Smooth muscle cell (in vitro differentiated cells): ENCODE results near the gene RFX7. TPM values are rescaled to one million over a fixed set of nuclear protein-coding genes. Genes with fewer than 3 reads are reported as not detected.

Source experiments
- DNase-seq: peaks from one replicate; lab custom pipeline; 2025; ENCODE audit not compliant: unreplicated experiment; lab: John Stamatoyannopoulos, UW
- H2AFZ ChIP-seq: fragments of 200-600 bp; sonication (generic); 2 replicates; pipeline ENCODE4 v1.6.0; 2016; ENCODE audit warnings: antibody characterized with exemption, low read depth, mild to moderate bottlenecking
- H3F3A ChIP-seq: fragments of 200-600 bp; sonication (generic); 2 replicates; pipeline ENCODE4 v1.6.0; 2017; ENCODE audit warnings: antibody characterized with exemption, low read depth
- H3K27ac ChIP-seq: fragments of 200-600 bp; sonication (generic); 2 replicates; pipeline ENCODE4 v1.5.1; 2016; ENCODE audit warnings: low read depth, mild to moderate bottlenecking
- H3K27me3 ChIP-seq: fragments of 200-600 bp; sonication (generic); 2 replicates; pipeline ENCODE4 v1.6.1; 2016; ENCODE audit warnings: low read depth, mild to moderate bottlenecking
- H3K36me3 ChIP-seq: fragments of 200-600 bp; sonication (generic); 2 replicates; pipeline ENCODE4 v1.5.1; 2016; ENCODE audit warnings: low read depth
- H3K4me1 ChIP-seq: fragments of 200-600 bp; sonication (generic); 2 replicates; pipeline ENCODE4 v1.5.1; 2016; ENCODE audit warnings: low read depth
- H3K4me2 ChIP-seq: fragments of 200-600 bp; sonication (generic); 2 replicates; pipeline ENCODE4 v1.6.0; 2016; ENCODE audit warnings: mild to moderate bottlenecking
- H3K4me3 ChIP-seq: fragments of 200-600 bp; sonication (generic); 2 replicates; pipeline ENCODE4 v1.5.1; 2016; ENCODE audit warnings: mild to moderate bottlenecking
- H3K79me2 ChIP-seq: fragments of 200-600 bp; sonication (generic); 2 replicates; pipeline ENCODE4 v1.6.0; 2016; ENCODE audit warnings: low read depth, mild to moderate bottlenecking
- H3K9ac ChIP-seq: fragments of 200-600 bp; sonication (generic); 2 replicates; pipeline ENCODE4 v1.6.0; 2016; ENCODE audit warnings: low read depth
- H3K9me3 ChIP-seq: fragments of 200-600 bp; sonication (generic); replicated peaks from 2 replicates; pipeline ENCODE4 v1.5.1; 2016; ENCODE audit warnings: low read depth
- H4K20me1 ChIP-seq: fragments of 200-600 bp; sonication (generic); 2 replicates; pipeline ENCODE4 v1.6.0; 2016; ENCODE audit warnings: low read depth
- WGBS: methylation state at CpG from one replicate; pipeline ENCODE4 v1.1.7; 2016; ENCODE audit warnings: low lambda C conversion rate; 5-methylcytosine and 5-hydroxymethylcytosine counted together
- polyA plus RNA-seq: library from polyadenylated mRNA; unstranded; fragments of >200 nt; fragmentation: Nextera tagmentation; extraction: Ambion mirVana; gene quantifications from 2 replicates; pipeline ENCODE4 v1.2.1, GENCODE V29; 2016
- total RNA-seq: library from RNA; depleted of rRNA; stranded (reverse); fragments of >200 nt; gene quantifications from 2 replicates; pipeline ENCODE4 v1.2.3, GENCODE V29; 2014
- TF ChIP-seq, protein P1 (sequence below): fragments of 200-600 bp; sonication (generic); IDR thresholded peaks from 2 replicates; pipeline ENCODE4 v1.5.1; 2017; ENCODE audit warnings: borderline replicate concordance, mild to moderate bottlenecking, antibody characterized with exemption; ENCODE audit not compliant: insufficient read depth, poor library complexity, severe bottlenecking

The RFX7 gene
- total and polyA plus RNA-seq, 2 experiments from 2014 or later = 7.7 to 18.5 TPM

DNA sequence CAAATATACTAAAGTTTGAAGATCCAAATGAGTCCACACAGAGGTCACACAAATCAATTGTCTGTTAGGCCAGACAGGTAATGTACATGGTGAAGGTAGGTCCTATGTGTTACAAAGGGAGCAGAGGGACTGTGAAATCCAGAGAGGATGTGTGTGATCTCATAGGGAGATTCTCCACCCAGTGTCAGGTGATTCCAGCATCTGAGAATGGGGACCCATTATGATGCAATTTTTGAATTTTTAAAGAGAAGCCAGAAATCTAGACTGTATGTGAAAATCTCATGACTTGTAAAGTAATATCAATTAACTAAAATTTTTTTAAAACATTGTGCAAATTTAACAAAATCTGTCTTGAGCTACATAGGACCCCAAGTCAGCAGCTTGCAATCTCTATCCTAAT, 192.0 kb downstream of the RFX7 start:
- Histone ChIP-seq H3K79me2 (no peaks in the 10 kb centered on the region), H4K20me1 (no peaks in the 10 kb centered on the region), H3K4me1 (no peaks in the 10 kb centered on the region), H3K9ac (no peak overlapping the region), H2AFZ (no peak overlapping the region), H3K9me3 (no peaks in the 10 kb centered on the region), H3K36me3 (no peaks in the 10 kb centered on the region), H3K4me2 (no peak overlapping the region), H3K27ac (no peak overlapping the region), H3K4me3 (no peak overlapping the region), H3F3A (no peaks in the 10 kb centered on the region), H3K27me3 (no peaks in the 10 kb centered on the region)
- TF ChIP-seq, protein P1, sequence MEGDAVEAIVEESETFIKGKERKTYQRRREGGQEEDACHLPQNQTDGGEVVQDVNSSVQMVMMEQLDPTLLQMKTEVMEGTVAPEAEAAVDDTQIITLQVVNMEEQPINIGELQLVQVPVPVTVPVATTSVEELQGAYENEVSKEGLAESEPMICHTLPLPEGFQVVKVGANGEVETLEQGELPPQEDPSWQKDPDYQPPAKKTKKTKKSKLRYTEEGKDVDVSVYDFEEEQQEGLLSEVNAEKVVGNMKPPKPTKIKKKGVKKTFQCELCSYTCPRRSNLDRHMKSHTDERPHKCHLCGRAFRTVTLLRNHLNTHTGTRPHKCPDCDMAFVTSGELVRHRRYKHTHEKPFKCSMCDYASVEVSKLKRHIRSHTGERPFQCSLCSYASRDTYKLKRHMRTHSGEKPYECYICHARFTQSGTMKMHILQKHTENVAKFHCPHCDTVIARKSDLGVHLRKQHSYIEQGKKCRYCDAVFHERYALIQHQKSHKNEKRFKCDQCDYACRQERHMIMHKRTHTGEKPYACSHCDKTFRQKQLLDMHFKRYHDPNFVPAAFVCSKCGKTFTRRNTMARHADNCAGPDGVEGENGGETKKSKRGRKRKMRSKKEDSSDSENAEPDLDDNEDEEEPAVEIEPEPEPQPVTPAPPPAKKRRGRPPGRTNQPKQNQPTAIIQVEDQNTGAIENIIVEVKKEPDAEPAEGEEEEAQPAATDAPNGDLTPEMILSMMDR = no peak
- no peak for DNase-seq

GRCh38 chr15:56049577-56049976, 194.1 kb downstream of the RFX7 start:
- no peak overlapping the region for H3K27ac ChIP-seq
- WGBS = 91% methylated on average over 5 of the region's 5 CpGs
- H2AFZ ChIP-seq = no peak overlapping the region

GRCh38 chr15:56047354-56047753, 196.3 kb downstream of the RFX7 start:
- DNase-seq = no peak
- Histone ChIP-seq H3K9me3 (no peaks in the 10 kb centered on the region), H3K4me2 (no peak overlapping the region), H3K27me3 (no peaks in the 10 kb centered on the region), H3K36me3 (no peaks in the 10 kb centered on the region), H3K4me3 (no peak overlapping the region), H3K4me1 (no peaks in the 10 kb centered on the region), H3F3A (no peaks in the 10 kb centered on the region), H2AFZ (no peak overlapping the region), H3K79me2 (no peaks in the 10 kb centered on the region), H4K20me1 (no peaks in the 10 kb centered on the region), H3K9ac (peak overlapping the region; percentile 17), H3K27ac (peak overlapping the region; percentile 70)
- TF ChIP-seq, protein P1 = no peak
- 68% methylated on average over 1 of the region's 1 CpG for WGBS

More at GRCh38 chr15:56049577-56049976, 194.1 kb downstream of the RFX7 start:
- H3K4me1 ChIP-seq = no peaks in the 10 kb centered on the region
- H4K20me1 ChIP-seq = no peaks in the 10 kb centered on the region
- no peak overlapping the region for H3K4me2 ChIP-seq
- no peak for DNase-seq
- TF ChIP-seq, protein P1 = no peak
- no peaks in the 10 kb centered on the region for H3K9me3 ChIP-seq
- no peak overlapping the region for H3K4me3 ChIP-seq
- H3K36me3 ChIP-seq = no peaks in the 10 kb centered on the region
- H3K27me3 ChIP-seq = no peaks in the 10 kb centered on the region
- no peaks in the 10 kb centered on the region for H3F3A ChIP-seq
- no peak overlapping the region for H3K9ac ChIP-seq
- no peaks in the 10 kb centered on the region for H3K79me2 ChIP-seq

DNA sequence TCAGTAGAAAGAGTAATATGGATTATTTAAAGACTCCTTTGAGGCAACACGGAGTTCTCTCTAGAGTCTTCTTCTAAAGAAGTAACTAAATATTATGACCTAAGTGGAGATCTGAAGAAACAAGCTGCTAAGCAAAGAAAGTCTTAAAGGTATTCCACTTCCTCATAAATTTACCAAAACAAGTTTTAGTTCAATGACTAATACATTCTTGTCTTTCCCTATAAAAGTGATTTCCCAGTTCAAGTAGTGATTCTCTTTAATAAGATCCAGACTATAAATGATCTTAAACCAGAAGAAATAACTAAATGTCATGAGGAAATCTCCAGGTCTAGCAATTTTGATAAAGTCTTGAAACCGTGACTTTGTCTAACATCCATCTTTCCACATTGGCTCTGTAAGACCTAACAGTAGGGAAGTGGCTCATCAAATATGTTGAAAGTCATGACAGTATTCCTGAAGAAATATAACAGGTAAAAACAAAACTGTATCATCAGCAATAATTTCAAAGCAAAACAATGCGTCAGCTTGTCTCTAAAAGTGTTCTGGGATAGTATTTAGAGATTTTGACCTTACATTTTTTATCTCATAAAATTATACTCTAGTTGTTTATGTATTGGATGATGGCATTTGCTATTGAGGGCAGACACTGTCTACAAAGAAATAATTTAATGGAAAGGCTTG, 198.5 kb downstream of the RFX7 start:
- Histone ChIP-seq H3F3A (no peaks in the 10 kb centered on the region), H4K20me1 (no peaks in the 10 kb centered on the region), H3K9ac (peak overlapping the region; percentile 8), H3K4me2 (no peak overlapping the region), H3K4me3 (no peak overlapping the region), H3K9me3 (no peaks in the 10 kb centered on the region), H3K27me3 (no peaks in the 10 kb centered on the region), H3K27ac (peak overlapping the region; percentile 41), H3K79me2 (no peaks in the 10 kb centered on the region), H2AFZ (no peak overlapping the region), H3K4me1 (peaks cover 5% of the 10 kb centered on the region), H3K36me3 (no peaks in the 10 kb centered on the region)
- TF ChIP-seq, protein P1 = no peak
- 89% methylated on average over 3 of the region's 3 CpGs for WGBS
- DNase-seq = no peak
